Ascending aorta (tissue), 2 donors: Measurements from ENCODE around the gene TP53I3. TPM values are rescaled to one million over a fixed set of nuclear protein-coding genes. Genes with fewer than 3 reads are reported as not detected.
"Not testable (repeated sequence)": the region's sequence is repeated elsewhere in the genome, so short reads cannot be mapped to it uniquely, and the experiment has no call there.

Experiments used
- DNase-seq, 2 donors: peaks; one replicate each; pipeline ENCODE4 v3.0.0-alpha.2; 2019; ENCODE audit warnings: low spot score in 2 of 2
- H3K27ac ChIP-seq, 2 donors: fragments of 200-600 bp; sonication (generic); one replicate each; pipeline ENCODE4 v1.5.1; 2016 to 2017; ENCODE audit warnings: mild to moderate bottlenecking in 1 of 2
- H3K27me3 ChIP-seq: fragments of 200-600 bp; sonication (generic); one replicate; pipeline ENCODE4 v1.5.1; 2017
- H3K36me3 ChIP-seq, 2 donors: fragments of 200-600 bp; sonication (generic); one replicate each; pipeline ENCODE4 v1.5.1; 2016
- H3K4me1 ChIP-seq, 2 donors: fragments of 200-600 bp; sonication (generic); one replicate each; pipeline ENCODE4 v1.5.1; 2016 to 2017; ENCODE audit warnings: mild to moderate bottlenecking in 1 of 2
- H3K4me3 ChIP-seq, 2 donors: fragments of 200-600 bp; sonication (generic); one replicate each; pipeline ENCODE4 v1.5.1; 2016 to 2017; ENCODE audit warnings: mild to moderate bottlenecking in 1 of 2
- H3K9me3 ChIP-seq, 2 donors: fragments of 200-600 bp; sonication (generic); one replicate each; pipeline ENCODE4 v1.5.1; 2016
- intact Hi-C: fragments of 100-400 bp; cut with DNase I; formaldehyde crosslinking; loops from one replicate; pipeline ENCODE4 v1.15.1; 2023
- total RNA-seq: library from RNA; depleted of rRNA; stranded (reverse); fragments of >200 nt; gene quantifications from one replicate; pipeline ENCODE4 v1.1.0, GENCODE V29; 2016
- TF ChIP-seq, protein P1 (sequence below), 3 experiments: fragments of 200-600 bp in 2 of 3; fragments of 450-650 bp in 1 of 3; sonication (generic) in 2 of 3; IDR thresholded peaks; one replicate each; pipeline ENCODE4 v1.5.1; 2016 to 2019; ENCODE audit warnings: antibody characterized with exemption in 3 of 3, mild to moderate bottlenecking in 1 of 3, moderate library complexity in 1 of 3

TP53I3 gene
- total RNA-seq, 1 donor from 2014 or later, result 1.6 TPM

DNA sequence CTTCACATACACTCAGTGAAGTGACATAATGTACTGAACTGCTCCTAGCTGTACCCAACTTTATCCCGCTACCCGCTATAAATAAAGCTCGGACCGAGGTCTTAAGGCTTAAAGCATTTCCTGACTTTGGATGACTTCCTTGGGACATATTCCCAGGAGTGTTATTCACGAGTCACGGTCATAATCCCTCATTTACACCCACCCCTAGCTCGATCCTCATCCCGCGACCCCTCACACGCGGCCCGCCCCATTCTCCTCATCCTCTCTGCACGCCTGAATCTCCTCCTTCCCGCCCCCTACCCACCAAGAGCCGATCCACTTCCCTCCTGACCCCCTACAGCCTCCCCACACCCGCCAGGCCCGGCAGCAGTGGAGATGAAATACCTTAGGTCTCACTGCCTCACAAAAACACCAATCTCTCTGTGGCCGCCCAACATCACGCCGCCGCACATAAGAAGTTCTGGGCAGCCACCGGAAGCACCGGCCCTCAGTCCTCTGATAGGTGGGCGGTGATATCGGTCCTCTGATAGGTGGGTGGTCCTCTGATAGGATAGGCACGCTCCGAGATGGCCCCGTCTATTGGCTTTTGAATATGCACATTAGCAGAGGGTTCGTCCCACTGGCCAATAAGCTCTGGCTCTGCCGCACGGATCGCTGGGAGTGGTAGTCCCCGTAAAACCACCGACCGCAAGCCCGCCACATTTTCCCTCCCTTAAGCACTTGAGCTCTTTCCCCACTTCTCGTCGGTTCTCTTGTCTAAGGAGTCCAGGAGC, 37.5 kb downstream of the TP53I3 start, which contains the start of gene WDCP:
WDCP (minus strand) TSS at position 462 of the 773 bp plus-strand sequence. CDS start 7,897 bp downstream, outside the sequence.
- DNase-seq, result peak; percentile 96 to 99
- H3K4me3 ChIP-seq, result peak within 1 kb of the TSS; percentile 79 to 86
- intact Hi-C loops, result loop anchor here (1.0 to 2.0 kb wide), 2 partner anchors 29 to 120 kb away; partner anchors contain the start of genes ATAD2B and SF3B6
- no peaks in the 10 kb centered on the region for H3K9me3 ChIP-seq
- peak within 1 kb of the TSS; percentile 68 to 75 for H3K27ac ChIP-seq
- TF ChIP-seq, protein P1, sequence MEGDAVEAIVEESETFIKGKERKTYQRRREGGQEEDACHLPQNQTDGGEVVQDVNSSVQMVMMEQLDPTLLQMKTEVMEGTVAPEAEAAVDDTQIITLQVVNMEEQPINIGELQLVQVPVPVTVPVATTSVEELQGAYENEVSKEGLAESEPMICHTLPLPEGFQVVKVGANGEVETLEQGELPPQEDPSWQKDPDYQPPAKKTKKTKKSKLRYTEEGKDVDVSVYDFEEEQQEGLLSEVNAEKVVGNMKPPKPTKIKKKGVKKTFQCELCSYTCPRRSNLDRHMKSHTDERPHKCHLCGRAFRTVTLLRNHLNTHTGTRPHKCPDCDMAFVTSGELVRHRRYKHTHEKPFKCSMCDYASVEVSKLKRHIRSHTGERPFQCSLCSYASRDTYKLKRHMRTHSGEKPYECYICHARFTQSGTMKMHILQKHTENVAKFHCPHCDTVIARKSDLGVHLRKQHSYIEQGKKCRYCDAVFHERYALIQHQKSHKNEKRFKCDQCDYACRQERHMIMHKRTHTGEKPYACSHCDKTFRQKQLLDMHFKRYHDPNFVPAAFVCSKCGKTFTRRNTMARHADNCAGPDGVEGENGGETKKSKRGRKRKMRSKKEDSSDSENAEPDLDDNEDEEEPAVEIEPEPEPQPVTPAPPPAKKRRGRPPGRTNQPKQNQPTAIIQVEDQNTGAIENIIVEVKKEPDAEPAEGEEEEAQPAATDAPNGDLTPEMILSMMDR (IDR thresholded peaks at IDR 0.05), result no peak
- H3K27me3 ChIP-seq, result no peaks in the 10 kb centered on the region
- H3K36me3 ChIP-seq, result no peaks in the 10 kb centered on the region
- H3K4me1 ChIP-seq, result peaks cover 0 to 17% of the 10 kb centered on the region in 2 donors

DNA sequence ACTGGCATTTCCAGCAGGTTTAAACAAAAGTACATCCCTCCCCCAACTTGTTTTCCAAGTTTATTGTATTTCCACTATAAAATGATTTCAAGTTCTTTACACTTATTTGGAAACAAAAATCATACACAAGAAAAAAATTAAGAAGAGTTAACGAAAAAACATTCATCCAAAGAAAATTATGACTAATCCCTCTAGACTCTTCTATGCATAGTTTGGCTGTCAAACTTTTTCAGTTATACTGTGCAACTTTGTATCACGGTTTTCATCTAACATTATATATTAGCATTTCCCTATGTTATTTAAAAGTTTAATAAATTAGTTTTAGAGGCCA, 38.1 kb downstream of the TP53I3 start:
- Histone ChIP-seq H3K4me1 (peaks cover 0 to 17% of the 10 kb centered on the region in 2 donors), H3K36me3 (no peaks in the 10 kb centered on the region), H3K27me3 (no peaks in the 10 kb centered on the region), H3K27ac (peak overlapping the region; percentile 11 to 68), H3K9me3 (no peaks in the 10 kb centered on the region), H3K4me3 (peak overlapping the region; percentile 79 to 86)
- intact Hi-C loops, result loop anchor here (2.0 kb wide), 1 partner anchor 120 kb away; the partner anchor contains the start of gene ATAD2B
- TF ChIP-seq, protein P1 (IDR thresholded peaks at IDR 0.05), result no peak
- DNase-seq, result no peak

DNA sequence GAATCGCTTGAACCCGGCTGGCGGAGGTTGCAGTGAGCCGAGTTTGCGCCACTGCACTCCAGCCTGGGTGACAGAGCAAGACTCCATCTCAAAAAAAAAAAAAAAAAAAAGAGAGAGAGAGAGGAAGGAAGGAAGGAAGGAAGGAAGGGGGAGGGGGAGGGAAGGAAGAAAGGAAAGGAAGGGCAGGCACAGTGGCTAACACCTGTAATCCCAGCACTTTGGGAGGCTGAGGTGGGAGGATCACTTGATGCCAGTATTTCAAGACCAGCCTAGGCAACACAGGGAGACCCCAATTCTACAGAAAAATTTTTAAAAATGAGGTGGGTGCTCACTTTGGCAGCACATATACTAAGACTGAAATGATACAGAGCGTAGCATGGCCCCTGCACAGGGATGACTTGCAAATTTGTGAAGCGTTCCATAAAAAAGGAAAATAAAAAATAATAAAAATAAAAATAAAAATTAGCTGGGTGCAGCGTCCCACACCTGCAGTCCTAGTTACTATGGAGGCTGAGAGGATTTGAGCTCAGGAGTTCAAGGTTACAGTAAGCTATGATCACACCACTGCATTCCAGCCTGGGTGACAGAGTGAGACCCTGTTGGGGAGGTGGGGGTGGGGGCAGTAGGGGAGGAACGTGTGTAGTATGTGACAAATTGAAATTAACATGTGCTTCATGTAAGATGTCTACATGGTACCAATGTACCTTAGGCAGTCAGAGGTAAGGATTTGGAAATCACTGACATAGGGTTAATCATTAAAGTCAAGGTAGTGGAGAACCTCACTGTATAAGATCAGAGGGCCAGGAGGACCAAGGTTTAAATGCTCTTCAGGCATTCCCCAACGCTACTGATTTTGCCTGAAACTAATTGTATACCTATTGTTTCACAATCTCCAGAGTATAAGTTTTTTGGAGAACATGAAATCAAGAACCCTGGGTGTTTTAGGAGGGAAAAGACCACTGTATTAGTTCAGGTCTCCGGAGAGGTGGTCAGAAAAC, 38.8 kb downstream of the TP53I3 start:
- DNase-seq, result no peak
- H3K9me3 ChIP-seq, result no peaks in the 10 kb centered on the region
- H3K4me3 ChIP-seq, result peak overlapping the region; percentile 79 to 86
- intact Hi-C loops, result loop anchor here (2.0 kb wide), 1 partner anchor 119 kb away; the partner anchor contains the start of gene ATAD2B
- TF ChIP-seq, protein P1 (IDR thresholded peaks at IDR 0.05), result no peak
- H3K27me3 ChIP-seq, result no peaks in the 10 kb centered on the region
- no peaks in the 10 kb centered on the region for H3K36me3 ChIP-seq
- H3K4me1 ChIP-seq, result peaks cover 0 to 17% of the 10 kb centered on the region in 2 donors
- H3K27ac ChIP-seq, result peak overlapping the region in 1 of 2 donors; percentile 11

DNA sequence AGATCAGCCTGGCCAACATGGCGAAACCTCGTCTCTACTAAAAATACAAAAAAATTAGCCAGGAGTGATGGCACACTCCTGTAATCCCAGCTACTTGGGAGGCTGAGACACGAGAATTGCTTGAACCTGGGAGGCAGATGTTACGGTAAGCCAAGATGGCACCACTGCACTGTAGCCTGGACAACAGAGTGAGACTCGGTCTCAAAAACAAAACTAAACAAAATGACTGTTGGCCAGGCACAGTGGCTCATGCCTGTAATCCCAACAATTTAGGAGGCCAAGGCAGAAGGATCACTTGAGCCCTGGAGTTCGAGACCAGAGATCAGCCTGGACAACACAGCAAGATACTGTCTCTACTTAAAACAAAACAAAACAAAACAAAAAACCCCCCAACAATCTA, 41.5 kb downstream of the TP53I3 start:
- intact Hi-C loops, result not testable (repeated sequence)

DNA sequence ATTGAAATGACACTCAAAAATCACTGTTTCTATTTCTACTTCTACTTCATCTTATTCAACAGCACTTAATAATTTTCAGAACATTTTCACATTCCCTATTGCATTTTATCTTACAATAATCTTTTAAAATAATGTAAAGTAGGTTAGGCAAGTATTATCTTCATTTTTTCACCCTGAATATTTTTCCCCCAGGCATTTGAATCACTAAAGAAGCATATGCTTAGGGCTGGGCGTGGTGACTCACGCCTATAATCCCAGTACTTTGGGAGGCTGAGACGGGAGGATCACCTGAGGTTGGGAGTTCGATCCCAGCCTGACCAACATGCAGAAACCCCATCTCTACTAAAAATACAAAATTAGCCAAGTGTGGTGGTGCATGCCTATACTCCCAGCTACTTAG, 44.1 kb downstream of the TP53I3 start:
- TF ChIP-seq, protein P1 (IDR thresholded peaks at IDR 0.05), result no peak
- intact Hi-C loops, result no loop called here
- peaks cover 23 to 27% of the 10 kb centered on the region in 2 donors for H3K36me3 ChIP-seq

More for the DNA sequence above, 41.5 kb downstream of the TP53I3 start:
- Histone ChIP-seq H3K4me1 (peaks cover 0 to 14% of the 10 kb centered on the region in 2 donors), H3K36me3 (peaks cover 11% of the 10 kb centered on the region in 2 donors)
- H3K27ac ChIP-seq, DNase-seq, H3K9me3 ChIP-seq, H3K4me3 ChIP-seq, H3K27me3 ChIP-seq: not testable (repeated sequence)

More for the DNA sequence above, 44.1 kb downstream of the TP53I3 start:
- no peak overlapping the region for H3K4me3 ChIP-seq
- no peak for DNase-seq
- no peaks in the 10 kb centered on the region for H3K9me3 ChIP-seq
- no peak overlapping the region for H3K27ac ChIP-seq
- no peaks in the 10 kb centered on the region for H3K27me3 ChIP-seq
- peaks cover 0 to 2% of the 10 kb centered on the region in 2 donors for H3K4me1 ChIP-seq
